HFFc6 (cell line): Measurements from ENCODE around the gene RGL3. TPM values are rescaled to one million over a fixed set of nuclear protein-coding genes. Genes with fewer than 3 reads are reported as not detected.
"Not testable (repeated sequence)": the region's sequence is repeated elsewhere in the genome, so short reads cannot be mapped to it uniquely, and the experiment has no call there.

Experiments used
- DNase-seq: peaks from one replicate; pipeline ENCODE4 v3.0.0-alpha.2; 2018
- H3K27ac Mint-ChIP-seq: 2 replicates; pipeline ENCODE4 v1.8.0; 2020; ENCODE audit warnings: mild to moderate bottlenecking, mixed read lengths
- H3K27me3 Mint-ChIP-seq: 2 replicates; pipeline ENCODE4 v1.8.0; 2021; ENCODE audit warnings: mild to moderate bottlenecking, moderate library complexity, mixed read lengths; ENCODE audit not compliant: insufficient read depth
- H3K36me3 Mint-ChIP-seq: 2 replicates; pipeline ENCODE4 v1.8.0; 2021; ENCODE audit warnings: low read depth, mixed read lengths
- H3K4me1 Mint-ChIP-seq: 2 replicates; pipeline ENCODE4 v1.8.0; 2020; ENCODE audit warnings: low read depth, mixed read lengths
- H3K4me3 Mint-ChIP-seq: 2 replicates; pipeline ENCODE4 v1.8.0; 2020; ENCODE audit warnings: mild to moderate bottlenecking, moderate library complexity, mixed read lengths
- H3K9me3 Mint-ChIP-seq: 2 replicates; pipeline ENCODE4 v1.8.0; 2020; ENCODE audit warnings: mild to moderate bottlenecking, mixed read lengths
- CTCF ChIP-seq: fragments of 200-600 bp; sonication (generic); IDR thresholded peaks from 2 replicates; pipeline ENCODE4 v1.5.0; 2021; ENCODE audit warnings: antibody characterized with exemption, mild to moderate bottlenecking
- total RNA-seq, 6 experiments: library from RNA; stranded (reverse); fragmentation: NEBNext Ultra II Directional; extraction: Animal tissue kit (Norgen Biotek cat#: 25700); gene quantifications; 2 replicates in 1 of 6; 3 replicates in 5 of 6; pipeline ENCODE4 v1.2.3, GENCODE V29; 2021

The RGL3 gene
- total RNA-seq, 6 experiments from 2014 or later: 7.3 to 11.7 (median 8.9) TPM

GRCh38 chr19:11456659-11457058 is 37.5 kb upstream of the RGL3 start:
- H3K4me1 Mint-ChIP-seq: no peaks in the 10 kb centered on the region; the same call in 1 of the 2 replicates
- H3K36me3 Mint-ChIP-seq: no peaks in the 10 kb centered on the region
- no peak overlapping the region for H3K27ac Mint-ChIP-seq
- no peaks in the 10 kb centered on the region for H3K9me3 Mint-ChIP-seq
- no peak for DNase-seq
- H3K27me3 Mint-ChIP-seq: no peaks in the 10 kb centered on the region; the same call in 1 of the 2 replicates
- TF ChIP-seq CTCF: no peak
- H3K4me3 Mint-ChIP-seq: no peak overlapping the region

- not testable (repeated sequence) for H3K4me3 Mint-ChIP-seq, H3K27ac Mint-ChIP-seq, H3K9me3 Mint-ChIP-seq, H3K36me3 Mint-ChIP-seq, H3K4me1 Mint-ChIP-seq, DNase-seq, H3K27me3 Mint-ChIP-seq
Measured at GRCh38 chr19:11455233-11455554, 36.1 kb upstream of the RGL3 start.

- no peaks in the 10 kb centered on the region; the same call in 1 of the 2 replicates for H3K27me3 Mint-ChIP-seq
- DNase-seq: no peak
- H3K4me3 Mint-ChIP-seq: no peak overlapping the region
- H3K9me3 Mint-ChIP-seq: no peaks in the 10 kb centered on the region
- no peaks in the 10 kb centered on the region; the same call in 1 of the 2 replicates for H3K4me1 Mint-ChIP-seq
- no peak overlapping the region for H3K27ac Mint-ChIP-seq
- H3K36me3 Mint-ChIP-seq: no peaks in the 10 kb centered on the region
- TF ChIP-seq CTCF: peak; percentile 67
Measured at GRCh38 chr19:11453468-11454341, 34.6 kb upstream of the RGL3 start.

GRCh38 chr19:11452620-11453310 is 33.7 kb upstream of the RGL3 start:
- Mint-ChIP-seq H3K4me1 (no peaks in the 10 kb centered on the region; the same call in 1 of the 2 replicates), H3K36me3 (no peaks in the 10 kb centered on the region), H3K27me3 (no peaks in the 10 kb centered on the region; the same call in 1 of the 2 replicates), H3K4me3 (no peak overlapping the region), H3K27ac (no peak overlapping the region), H3K9me3 (no peaks in the 10 kb centered on the region)
- DNase-seq: no peak
- peak; percentile 31; the same call in 1 of the 2 replicates for TF ChIP-seq CTCF

- no peaks in the 10 kb centered on the region; the same call in 1 of the 2 replicates for H3K27me3 Mint-ChIP-seq
- no peak overlapping the region for H3K27ac Mint-ChIP-seq
- no peak for DNase-seq
- H3K4me3 Mint-ChIP-seq: no peak overlapping the region
- no peaks in the 10 kb centered on the region for H3K36me3 Mint-ChIP-seq
- TF ChIP-seq CTCF: no peak
- H3K9me3 Mint-ChIP-seq: no peaks in the 10 kb centered on the region
- no peaks in the 10 kb centered on the region; the same call in 1 of the 2 replicates for H3K4me1 Mint-ChIP-seq
Measured at GRCh38 chr19:11451871-11452619, 32.9 kb upstream of the RGL3 start.
